ENCODE results near the gene EIF2S2.

GRCh38 chr20:34055290-34055689 is 56.8 kb downstream of the EIF2S2 start:
- TF ChIP-seq CTCF (IDR thresholded peaks at IDR 0.05) (no peak), POLR2A (IDR thresholded peaks at IDR 0.05; ENCODE audit: low read length) (no peak), HDAC2 (IDR thresholded peaks at IDR 0.05) (no peak), EP300 (IDR thresholded peaks at IDR 0.05) (no peak), ZFP36 (IDR thresholded peaks at IDR 0.05; ENCODE audit: borderline replicate concordance, partially characterized antibody) (no peak), PHF8 (IDR thresholded peaks at IDR 0.05; ENCODE audit: borderline replicate concordance, low read depth) (no peak), E2F6 (IDR thresholded peaks at IDR 0.05; ENCODE audit: borderline replicate concordance, low read depth) (no peak)

Measured in A549 (cell line).